K562 (cell line): Measurements from ENCODE around the gene SMC1A. TPM values are rescaled to one million over a fixed set of nuclear protein-coding genes. Genes with fewer than 3 reads are reported as not detected.

Source experiments
- ATAC-seq: fragments of 200-7000 bp; cut with Tn5 transposase; 3 replicates; pipeline ENCODE4 v1.9.1; 2020; ENCODE audit warnings: moderate library complexity
- BruUV-seq: library from RNA; stranded (reverse); fragments of 400-500 nt; replicated peaks from 2 replicates; lab custom pipeline; 2021; lab: Mats Ljungman, UMichigan
- CTCF ChIA-PET: fragments of 300-600 bp; formaldehyde crosslinking; extraction: SDS; loops from one replicate; lab custom pipeline; 2021; ENCODE audit warnings: low intra/inter-chr PET ratio; lab: Yijun Ruan, JAX
- POLR2A ChIA-PET: fragments of 300-600, 350-650 bp; sonication (Branson Sonifier 250); formaldehyde crosslinking; extraction: SDS; loops from one replicate; lab custom pipeline; 2021; ENCODE audit warnings: antibody characterized with exemption, inconsistent platforms; lab: Yijun Ruan, JAX
- DNase-seq, 4 experiments: peaks; one replicate each; pipeline versions ENCODE4 v3.0.0 to v3.0.0-alpha.2; 2011 to 2018; ENCODE audit warnings: low spot score in 3 of 4, mixed read lengths in 3 of 4; ENCODE audit errors: extremely low read depth in 1 of 4
- FAIRE-seq: peaks from 2 replicates; lab custom pipeline; 2011; peaks lifted over from hg19 to GRCh38; lab: Jason Lieb, UNC
- H2AFZ ChIP-seq: 2 replicates; pipeline ENCODE4 v1.6.0; 2011; ENCODE audit warnings: low read depth, low read length, control low read depth, inconsistent platforms
- H3K27ac ChIP-seq: fragments of 200-600 bp; 3 replicates; pipeline ENCODE4 v1.8.0; 2011; ENCODE audit warnings: low read depth, mild to moderate bottlenecking, control low read depth, inconsistent platforms, low read length, moderate library complexity, mixed read lengths; ENCODE audit errors: extremely low read depth
- H3K27me3 ChIP-seq, 2 experiments: fragments of 300-600 bp in 1 of 2; 2 replicates in 1 of 2; 3 replicates in 1 of 2; pipeline versions ENCODE4 v1.6.0 to v1.8.0; 2011; ENCODE audit warnings: inconsistent platforms in 2 of 2, low read length in 2 of 2, mild to moderate bottlenecking in 1 of 2, mixed read lengths in 1 of 2, moderate library complexity in 1 of 2; ENCODE audit not compliant: control insufficient read depth in 2 of 2, insufficient read depth in 2 of 2
- H3K36me3 ChIP-seq: fragments of 300-600 bp; 3 replicates; pipeline ENCODE4 v1.8.0; 2011; ENCODE audit warnings: mild to moderate bottlenecking, low read length, inconsistent platforms; ENCODE audit not compliant: control insufficient read depth, insufficient read depth
- H3K4me1 ChIP-seq, 2 experiments: fragments of 200-600 bp in 1 of 2; replicated peaks in 1 of 2; 2 replicates in 1 of 2; 3 replicates in 1 of 2; pipeline versions ENCODE4 v1.5.1 to v1.8.0; 2011; ENCODE audit warnings: inconsistent platforms in 2 of 2, low read length in 2 of 2, mild to moderate bottlenecking in 1 of 2, mixed read lengths in 1 of 2, moderate library complexity in 1 of 2; ENCODE audit not compliant: control insufficient read depth in 2 of 2, insufficient read depth in 2 of 2
- H3K4me2 ChIP-seq: 2 replicates; pipeline ENCODE4 v1.6.1; 2011; ENCODE audit warnings: low read length, control low read depth, inconsistent platforms, mixed read lengths; ENCODE audit not compliant: insufficient read depth
- H3K4me3 ChIP-seq: fragments of 200-600 bp; sonication (generic), shearing (Covaris generic); 2 replicates; pipeline ENCODE4 v1.5.1; 2016; ENCODE audit warnings: control low read depth, inconsistent platforms
- H3K79me2 ChIP-seq: fragments of 200-600 bp; 3 replicates; pipeline ENCODE4 v1.8.0; 2011; ENCODE audit warnings: low read length, inconsistent platforms; ENCODE audit not compliant: control insufficient read depth, insufficient read depth
- H3K9ac ChIP-seq, 2 experiments: 2 replicates each; pipeline versions ENCODE4 v1.6.0 to v1.6.1; 2011; ENCODE audit warnings: low read depth in 2 of 2, low read length in 2 of 2, control low read depth in 1 of 2, inconsistent platforms in 1 of 2, mild to moderate bottlenecking in 1 of 2, mixed read lengths in 1 of 2; ENCODE audit not compliant: insufficient read depth in 1 of 2
- H3K9me1 ChIP-seq: one replicate; pipeline ENCODE4 v1.6.0; 2011; ENCODE audit warnings: inconsistent platforms, mild to moderate bottlenecking, low read length, moderate library complexity; ENCODE audit not compliant: control insufficient read depth, insufficient read depth
- H3K9me3 ChIP-seq: replicated peaks from 2 replicates; pipeline ENCODE4 v1.5.1; 2011; ENCODE audit warnings: low read depth, low read length, inconsistent platforms; ENCODE audit not compliant: control insufficient read depth, insufficient read depth
- H4K20me1 ChIP-seq: replicated peaks from 2 replicates; pipeline ENCODE4 v1.6.1; 2011; ENCODE audit warnings: low read length, inconsistent platforms, mixed read lengths; ENCODE audit not compliant: control insufficient read depth, insufficient read depth
- ASH1L ChIP-seq: fragments of 450-650 bp; IDR thresholded peaks from 2 replicates; pipeline ENCODE4 v1.6.1; 2018; ENCODE audit warnings: borderline replicate concordance, mild to moderate bottlenecking, low read depth; ENCODE audit not compliant: partially characterized antibody
- BCOR ChIP-seq: fragments of 450-650 bp; IDR thresholded peaks from 2 replicates; pipeline ENCODE4 v1.6.1; 2016
- EWSR1 ChIP-seq: fragments of 450-650 bp; IDR thresholded peaks from 2 replicates; pipeline ENCODE4 v1.6.1; 2018; ENCODE audit warnings: borderline replicate concordance, mild to moderate bottlenecking, low read depth, moderate library complexity; ENCODE audit not compliant: partially characterized antibody
- HOXB6 ChIP-seq: fragments of 250-450 bp; sonication (Bioruptor Pico); IDR thresholded peaks from 2 replicates; pipeline ENCODE4 v1.5.1; 2022; ENCODE audit warnings: mild to moderate bottlenecking, borderline replicate concordance
- NEUROD1 ChIP-seq: fragments of 150-350 bp; IDR thresholded peaks from 2 replicates; pipeline ENCODE4 v1.6.1; 2014; ENCODE audit warnings: borderline replicate concordance, low read length, low read depth; ENCODE audit not compliant: partially characterized antibody
- SAFB ChIP-seq: fragments of 200-400 bp; formaldehyde crosslinking; IDR thresholded peaks from 2 replicates; pipeline ENCODE4 v1.6.1; 2017; ENCODE audit warnings: low read depth, low read length, borderline replicate concordance
- SMAD4 ChIP-seq: fragments of 250-450 bp; sonication (Bioruptor Pico); conservative IDR thresholded peaks from 2 replicates; pipeline ENCODE4 v1.8.0; 2021; ENCODE audit warnings: inconsistent platforms, mild to moderate bottlenecking, moderate library complexity
- ZNF3 ChIP-seq: fragments of 250-450 bp; sonication (Bioruptor Pico); IDR thresholded peaks from 2 replicates; pipeline ENCODE4 v1.5.0; 2021; ENCODE audit warnings: mild to moderate bottlenecking, moderate library complexity
- WGBS: fragments of 100-300 bp; shearing (Covaris generic); methylation state at CpG from one replicate; pipeline ENCODE4 v1.1.6; 2016; ENCODE audit warnings: low coverage, mixed read lengths; ENCODE audit not compliant: insufficient coverage; ENCODE audit errors: missing lambda C conversion rate; 5-methylcytosine and 5-hydroxymethylcytosine counted together
- in situ Hi-C: fragments of 300-500 bp; cut with MboI; formaldehyde crosslinking; loops from 4 replicates; pipeline ENCODE4 v1.15.0; 2018; ENCODE audit warnings: inconsistent platforms, mixed read lengths
- intact Hi-C: fragments of 100-400 bp; cut with micrococcal nuclease; formaldehyde crosslinking; loops from 2 replicates; pipeline ENCODE4 v1.14.2; 2022
- polyA plus RNA-seq, 8 experiments: library from polyadenylated mRNA; depleted of rRNA in 4 of 8; stranded (reverse) in 5 of 8; unstranded in 3 of 8; fragments of >200 nt; fragmentation: Nextera tagmentation in 2 of 8; fragmentation: Illumina TruSeq in 1 of 8; extraction: Ambion mirVana in 2 of 8; extraction: Trizol in 1 of 8; gene quantifications; 2 replicates each; pipeline versions ENCODE4 v1.2.1 to v1.2.3, GENCODE V29; 2011 to 2014; ENCODE audit warnings: inconsistent platforms in 1 of 8, missing spikeins in 1 of 8
- total RNA-seq, 7 experiments: library from RNA; depleted of rRNA in 6 of 7; stranded (reverse); fragments of >200 nt in 6 of 7; fragmentation: Illumina TruSeq in 2 of 7; extraction: Trizol in 2 of 7; gene quantifications; 2 replicates each; pipeline versions ENCODE4 v1.2.1 to v1.2.3, GENCODE V29; 2011 to 2021; ENCODE audit warnings: low replicate concordance in 1 of 7

The SMC1A gene
- total and polyA plus RNA-seq, 9 of the 15 experiments (the other 6 are each of a cell fraction or from before 2014, with no cell fraction given) = 28.5 to 126 (median 71.2) TPM

- no peak overlapping the region for H2AFZ ChIP-seq
- CTCF ChIA-PET = no interaction called here
- H3K9ac ChIP-seq = no peak overlapping the region
- no peaks in the 10 kb centered on the region; a peak in 1 of 5 replicates for H3K4me1 ChIP-seq
- intact Hi-C loops = loop anchor here (5.0 kb wide), 1 partner anchor 42 kb away; no protein-coding TSS in a partner anchor
- FAIRE-seq (no peak), ATAC-seq (no peak), DNase-seq (no peak)
- H3K27me3 ChIP-seq = peaks cover 8 to 56% of the 10 kb centered on the region in 2 experiments; a peak in 3 of 5 replicates
- H4K20me1 ChIP-seq = no peaks in the 10 kb centered on the region
- no peak overlapping the region for H3K4me2 ChIP-seq
- in situ Hi-C loops = no loop called here
- H3K79me2 ChIP-seq = no peaks in the 10 kb centered on the region
- POLR2A ChIA-PET = interaction anchor here (0.6 kb wide), 1 partner anchor 136 kb away, joined by 3 read pairs; no protein-coding TSS in a partner anchor
- TF ChIP-seq SMAD4 (CRISPR knock-in tag) (no peak), NEUROD1 (no peak), ZNF3 (CRISPR knock-in tag) (no peak), BCOR (no peak), HOXB6 (CRISPR knock-in tag) (no peak), SAFB (no peak), EWSR1 (no peak), ASH1L (no peak)
- H3K27ac ChIP-seq = no peak overlapping the region
- H3K9me1 ChIP-seq = no peaks in the 10 kb centered on the region
- H3K9me3 ChIP-seq = no peaks in the 10 kb centered on the region
- no peaks in the 10 kb centered on the region for H3K36me3 ChIP-seq
- BruUV-seq = no TSS peak
- WGBS = 17% methylated on average over 10 of the region's 10 CpGs
- no peak overlapping the region for H3K4me3 ChIP-seq
Measured at GRCh38 chrX:53330331-53330730, 92.1 kb downstream of the SMC1A start.
